Measurements from ENCODE around the gene STON1.
"Not testable (repeated sequence)": the region's sequence is repeated elsewhere in the genome, so short reads cannot be mapped to it uniquely, and the experiment has no call there.

The STON1 gene, protein sequence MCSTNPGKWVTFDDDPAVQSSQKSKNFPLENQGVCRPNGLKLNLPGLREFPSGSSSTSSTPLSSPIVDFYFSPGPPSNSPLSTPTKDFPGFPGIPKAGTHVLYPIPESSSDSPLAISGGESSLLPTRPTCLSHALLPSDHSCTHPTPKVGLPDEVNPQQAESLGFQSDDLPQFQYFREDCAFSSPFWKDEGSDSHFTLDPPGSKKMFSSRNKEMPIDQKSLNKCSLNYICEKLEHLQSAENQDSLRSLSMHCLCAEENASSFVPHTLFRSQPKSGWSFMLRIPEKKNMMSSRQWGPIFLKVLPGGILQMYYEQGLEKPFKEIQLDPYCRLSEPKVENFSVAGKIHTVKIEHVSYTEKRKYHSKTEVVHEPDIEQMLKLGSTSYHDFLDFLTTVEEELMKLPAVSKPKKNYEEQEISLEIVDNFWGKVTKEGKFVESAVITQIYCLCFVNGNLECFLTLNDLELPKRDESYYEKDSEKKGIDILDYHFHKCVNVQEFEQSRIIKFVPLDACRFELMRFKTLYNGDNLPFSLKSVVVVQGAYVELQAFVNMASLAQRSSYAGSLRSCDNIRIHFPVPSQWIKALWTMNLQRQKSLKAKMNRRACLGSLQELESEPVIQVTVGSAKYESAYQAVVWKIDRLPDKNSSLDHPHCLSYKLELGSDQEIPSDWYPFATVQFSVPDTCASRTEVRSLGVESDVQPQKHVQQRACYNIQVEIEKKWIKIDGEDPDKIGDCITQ

DNA sequence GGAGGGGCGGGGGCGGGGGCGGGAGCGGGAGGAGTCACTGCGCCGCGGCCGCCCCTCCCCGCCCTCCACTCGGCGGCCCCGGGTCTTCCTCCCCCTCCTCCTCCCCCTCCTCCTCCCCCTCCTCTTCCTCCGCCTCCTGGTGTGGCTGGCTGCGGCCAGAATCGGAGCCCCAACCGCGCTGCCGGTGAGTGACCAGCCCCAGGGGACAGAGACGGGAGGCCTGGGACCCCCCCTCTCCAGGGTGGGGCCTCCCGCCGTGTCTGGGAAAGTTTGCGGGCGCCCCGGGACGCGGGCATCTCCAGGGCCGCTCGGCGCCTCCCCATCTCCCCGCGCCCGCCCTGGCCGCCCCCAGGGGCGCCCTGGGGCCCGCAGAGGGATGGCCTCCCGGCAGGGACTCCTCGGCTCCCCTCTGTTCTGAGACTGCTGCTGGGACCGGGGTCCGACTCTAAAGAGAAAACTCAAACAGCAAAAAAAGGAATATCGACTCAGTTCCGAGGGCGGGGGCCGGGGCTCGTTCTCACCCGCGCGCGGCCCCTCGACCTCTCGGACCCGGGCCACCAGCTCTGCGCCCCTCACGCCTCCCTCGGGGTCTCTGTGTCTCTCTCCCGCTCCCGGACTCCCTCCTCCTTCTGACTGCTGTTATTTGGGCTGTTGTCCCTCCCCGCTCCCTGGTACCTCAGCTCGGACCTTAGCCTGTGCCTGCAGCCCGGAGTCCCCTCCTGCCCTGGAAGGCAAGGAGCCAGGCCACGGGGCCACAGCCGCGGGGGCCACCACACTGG, at the start of gene STON1:
Gene STON1 (plus strand): TSS at position 122 of the 779 bp plus-strand sequence. CDS start 50,480 bp downstream, outside the sequence.
- DNase-seq: peak; percentile 24 to 60

DNA sequence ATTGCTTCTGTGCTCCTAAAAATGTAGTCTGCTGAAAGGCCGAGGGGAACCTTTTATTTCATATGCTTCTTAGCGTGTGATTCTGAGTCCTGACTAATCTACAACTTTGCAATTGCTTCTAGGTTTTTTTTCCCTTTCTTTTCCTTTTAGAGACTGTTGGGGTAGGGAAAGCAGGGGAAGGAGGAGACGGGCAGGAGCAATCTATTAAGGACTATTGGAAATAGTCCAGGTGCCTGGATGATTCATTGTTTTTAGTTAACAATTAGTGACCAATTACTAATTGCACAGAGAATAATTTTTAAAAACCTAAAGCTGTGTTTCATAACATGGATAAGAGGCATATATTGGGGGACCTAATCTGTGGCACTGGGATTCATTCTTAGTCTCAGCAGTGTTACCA, 49.4 kb upstream of the STON1 start:
- DNase-seq: peak in 1 of 2 experiments; percentile 48

GRCh38 chr2:48482313-48482712, 47.6 kb upstream of the STON1 start:
- DNase-seq: no peak

DNA sequence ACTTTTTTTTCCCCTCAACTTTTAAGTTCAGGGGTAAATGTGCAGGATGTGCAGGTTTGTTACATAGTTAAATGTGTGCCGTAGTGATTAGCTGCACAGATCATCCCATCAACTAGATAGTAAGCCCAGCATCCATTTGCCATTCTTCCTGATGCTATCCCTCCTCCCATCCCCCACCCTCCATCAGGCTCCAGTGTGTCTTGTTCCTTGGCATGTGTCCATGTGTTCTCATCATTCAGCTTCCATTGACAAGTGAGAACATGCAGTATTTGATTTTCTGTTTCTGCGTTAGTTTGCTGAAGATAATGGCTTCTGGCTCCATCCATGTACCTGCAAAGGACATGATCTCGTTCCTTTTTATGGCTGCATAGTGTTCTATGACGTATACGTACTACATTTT, 47.2 kb upstream of the STON1 start:
- no peak for DNase-seq

DNA sequence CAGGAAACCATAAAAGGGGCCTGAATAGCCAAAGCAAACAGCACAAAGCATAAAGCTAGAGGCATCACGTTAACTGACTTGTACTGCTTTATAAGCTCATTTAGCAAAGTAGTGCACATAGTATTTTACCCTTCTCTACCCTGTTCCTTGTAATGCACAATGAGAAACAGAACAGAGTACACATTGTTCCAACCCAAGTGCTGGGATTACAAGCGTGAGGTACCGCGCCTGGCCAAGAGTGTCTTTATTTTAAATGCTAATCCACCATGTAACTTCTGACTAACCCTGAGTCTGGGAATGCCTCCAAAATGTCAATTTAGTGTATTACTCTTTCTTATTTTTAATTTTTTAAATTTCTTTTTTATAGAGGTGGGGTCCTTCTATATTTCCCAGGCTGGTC, 46.4 kb upstream of the STON1 start:
- no peak for DNase-seq

DNA sequence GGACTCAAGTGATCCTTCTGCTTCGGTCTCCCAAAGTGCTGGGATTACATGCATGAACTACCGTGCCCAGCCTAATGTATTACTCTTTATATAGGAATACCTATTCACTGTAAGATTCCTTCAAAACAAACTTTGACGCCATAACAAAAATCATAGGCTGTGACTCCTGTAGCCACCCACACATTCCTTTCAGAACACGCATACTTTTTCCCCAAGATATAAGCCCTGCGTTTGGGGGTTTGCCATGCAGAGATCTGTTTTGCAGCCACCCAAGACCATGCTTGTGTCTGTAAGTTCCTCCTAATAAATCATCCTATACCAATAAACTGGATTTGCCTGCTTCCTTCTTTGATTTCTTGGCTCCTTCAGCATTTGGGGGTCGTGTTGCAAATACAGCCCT, 46.0 kb upstream of the STON1 start:
- no peak for DNase-seq

DNA sequence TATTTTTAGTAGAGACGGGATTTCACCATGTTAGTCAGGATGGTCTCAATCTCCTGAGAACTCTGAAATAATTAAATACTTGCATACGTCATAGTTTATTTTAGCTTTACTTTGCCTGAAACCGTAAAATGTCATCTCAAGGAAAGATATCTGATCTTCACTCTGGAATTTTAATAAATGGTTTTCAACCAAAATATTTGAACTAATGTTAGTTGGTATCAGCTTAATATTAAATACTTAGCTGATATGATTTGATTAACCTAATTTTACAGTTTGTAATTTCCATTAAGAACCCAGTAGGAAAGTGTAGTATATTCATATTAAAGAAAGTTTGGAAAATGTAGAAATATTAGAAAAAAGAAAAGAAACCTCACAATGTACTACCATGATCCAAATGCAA, 41.4 kb upstream of the STON1 start:
- no peak for DNase-seq

GRCh38 chr2:48496849-48497248, 33.1 kb upstream of the STON1 start:
- no peak for DNase-seq

GRCh38 chr2:48504647-48505327, 25.2 kb upstream of the STON1 start:
- DNase-seq: no peak

DNA sequence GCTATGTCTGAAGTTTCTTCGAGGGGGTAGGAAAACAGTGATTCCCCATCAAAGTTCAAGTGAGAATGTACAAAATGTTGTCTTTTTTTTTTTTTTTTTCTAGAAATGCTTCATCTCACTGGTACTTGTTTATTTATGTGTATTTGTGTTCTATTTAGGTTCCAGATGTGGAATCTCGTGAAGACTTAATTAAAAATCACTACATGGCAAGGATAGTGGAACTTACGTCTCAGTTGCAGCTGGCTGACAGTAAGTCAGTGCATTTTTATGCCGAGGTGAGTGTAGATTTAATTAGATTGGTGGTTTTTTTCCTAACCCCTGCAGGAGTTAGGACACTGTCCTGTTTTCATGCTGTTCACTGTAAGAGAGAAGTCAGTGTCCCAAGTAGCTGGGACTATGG, 22.8 kb upstream of the STON1 start:
- no peak for DNase-seq

GRCh38 chr2:48508461-48509124, 21.4 kb upstream of the STON1 start:
- DNase-seq: peak; percentile 9 to 64

DNA sequence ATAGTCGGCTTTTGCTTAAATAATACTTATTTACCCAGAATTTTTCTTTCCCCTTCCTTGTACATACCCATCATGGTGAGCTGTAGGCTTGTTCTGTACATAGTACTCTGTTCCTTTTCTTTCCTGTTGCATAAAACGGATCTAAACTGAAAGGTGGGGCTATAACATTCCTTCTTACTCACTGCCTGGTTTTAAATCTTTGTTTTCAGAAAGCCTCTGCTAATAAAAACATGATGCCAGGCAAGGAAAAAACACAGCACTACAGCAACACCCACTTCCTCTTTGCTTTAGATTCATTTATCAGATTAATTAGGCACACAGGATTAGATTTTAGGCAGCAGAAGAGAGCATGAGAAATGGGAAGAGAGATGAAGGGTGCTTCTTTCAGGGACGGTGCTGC, 19.6 kb upstream of the STON1 start:
- no peak for DNase-seq

DNA sequence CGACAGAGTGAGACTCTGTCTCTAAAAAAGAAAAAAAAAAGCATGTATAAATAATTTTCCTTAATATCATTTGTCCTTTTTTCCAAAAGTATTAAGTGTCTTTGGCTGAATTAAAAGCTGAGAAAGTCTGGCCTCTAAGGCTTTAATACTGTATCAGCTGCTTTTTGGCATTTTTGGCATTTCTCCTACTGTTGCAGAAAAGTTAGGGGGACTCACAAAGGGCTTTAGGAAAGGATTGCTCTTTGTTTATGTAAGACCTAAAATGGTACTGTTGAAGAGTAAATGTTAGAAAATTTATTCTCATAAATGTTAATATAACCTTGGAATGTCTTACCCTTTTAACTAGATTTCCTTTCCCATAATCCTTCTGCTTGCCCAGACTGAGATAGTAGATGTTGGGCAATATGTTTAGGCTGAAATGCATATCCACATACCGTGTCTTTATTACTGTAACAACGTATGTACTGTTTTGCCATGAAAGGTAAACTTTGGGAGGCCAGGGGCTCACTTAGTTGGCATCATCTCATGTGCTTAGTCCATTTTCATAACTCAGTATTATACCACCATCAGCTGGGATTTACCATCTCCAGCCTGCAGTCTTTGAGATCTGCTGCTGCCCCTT, 18.0 kb upstream of the STON1 start:
- DNase-seq: no peak

- DNase-seq: no peak
Observed at GRCh38 chr2:48512571-48512970, 17.4 kb upstream of the STON1 start.

DNA sequence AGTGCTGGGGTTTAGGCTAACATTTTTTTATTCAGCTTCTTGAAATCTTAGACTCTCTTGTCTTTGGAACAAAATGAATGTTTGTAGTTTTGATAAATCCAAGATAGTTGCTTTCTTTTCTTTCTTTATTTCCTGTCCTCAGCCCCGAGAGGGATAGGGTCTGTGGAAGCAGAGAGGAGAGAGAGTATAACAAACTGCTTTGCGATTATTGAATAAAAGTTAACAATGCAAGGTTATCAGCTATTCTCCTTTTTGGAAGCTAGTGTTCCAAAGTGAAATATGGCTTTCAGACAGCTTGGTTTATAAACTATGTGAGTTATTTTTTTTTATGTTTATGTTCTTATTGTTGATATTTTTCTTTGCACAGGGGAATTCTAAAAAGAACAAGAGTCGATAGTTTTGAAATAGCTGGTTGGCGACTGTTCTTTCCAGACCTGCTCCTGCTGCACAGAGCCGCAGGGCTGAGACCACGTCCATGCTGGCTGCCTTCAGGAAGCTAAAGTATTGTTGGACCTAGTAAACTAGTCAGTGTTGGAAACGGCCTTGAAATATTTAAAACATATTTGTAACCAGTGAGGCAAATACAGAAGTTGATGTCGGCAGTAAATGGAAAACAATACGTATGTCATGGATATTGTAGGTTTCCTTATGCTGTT, 15.5 kb upstream of the STON1 start:
- DNase-seq: no peak

DNA sequence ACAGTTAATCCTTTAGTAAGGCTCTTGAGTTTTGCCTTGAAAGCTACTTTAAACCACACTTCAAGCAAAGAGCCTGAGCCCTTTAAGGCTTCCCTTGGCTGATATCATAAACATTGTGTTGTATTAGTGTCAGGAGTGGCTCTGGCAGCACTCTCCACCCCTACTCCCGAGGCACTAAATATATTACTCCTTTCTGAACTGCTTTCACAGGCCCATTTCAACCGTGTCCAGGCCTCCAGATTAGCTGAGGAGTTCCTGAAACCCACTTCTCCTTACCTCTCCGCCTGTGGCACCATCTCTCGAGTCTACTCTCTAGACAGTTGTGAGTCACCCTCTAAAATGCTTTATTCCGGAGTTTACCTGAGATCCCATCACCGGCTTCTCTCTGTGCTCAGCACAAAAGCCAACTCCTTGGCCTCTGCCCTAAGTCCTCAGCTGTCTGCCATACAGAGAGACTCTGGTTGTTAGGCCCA, 14.4 kb upstream of the STON1 start:
- DNase-seq: no peak

DNA sequence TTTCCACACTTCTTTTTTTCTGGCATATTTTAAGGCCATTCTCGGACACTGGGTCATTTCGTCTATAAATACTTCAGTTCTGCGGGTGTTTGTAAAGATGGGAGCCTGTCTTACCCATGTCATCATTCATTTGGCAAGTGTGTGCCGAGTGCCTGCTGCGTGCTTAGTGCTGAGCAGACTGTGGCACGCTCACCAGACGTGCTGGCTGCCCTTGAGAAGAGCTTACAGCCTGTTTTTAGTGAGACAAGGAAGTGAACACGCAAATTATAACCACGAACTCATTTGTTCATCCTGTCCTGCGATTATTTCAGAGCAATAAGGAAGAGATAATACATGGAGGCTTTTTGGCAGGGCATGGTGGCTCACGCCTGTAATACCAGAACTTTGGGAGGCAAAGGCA, 10.4 kb upstream of the STON1 start:
- DNase-seq: peak in 1 of 2 experiments; percentile 3

DNA sequence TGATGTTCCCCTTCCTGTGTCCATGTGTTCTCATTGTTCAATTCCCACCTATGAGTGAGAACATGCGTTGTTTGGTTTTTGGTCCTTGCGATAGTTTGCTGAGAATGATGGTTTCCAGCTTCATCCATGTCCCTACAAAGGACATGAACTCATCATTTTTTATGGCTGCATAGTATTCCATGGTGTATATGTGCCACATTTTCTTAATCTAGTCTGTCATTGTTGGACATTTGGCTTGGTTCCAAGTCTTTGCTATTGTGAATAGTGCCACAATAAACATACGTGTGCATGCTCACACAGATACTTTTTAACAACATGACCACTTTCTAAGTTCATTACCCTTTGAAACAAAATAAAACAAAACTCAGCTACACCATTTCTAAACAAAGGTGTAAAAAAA, 5.2 kb upstream of the STON1 start:
- DNase-seq: not testable (repeated sequence)

- no peak for DNase-seq
Observed at GRCh38 chr2:48525269-48525943, 4.5 kb upstream of the STON1 start.

- no peak for DNase-seq
Observed at GRCh38 chr2:48527226-48527885, 2.6 kb upstream of the STON1 start.
